Astrocyte (in vitro differentiated cells and primary cell): Measurements from ENCODE around the gene RPLP2. TPM values are rescaled to one million over a fixed set of nuclear protein-coding genes. Genes with fewer than 3 reads are reported as not detected.

Experiments
- DNase-seq: peaks from one replicate; pipeline ENCODE4 v3.0.0-alpha.2; 2010; ENCODE audit warnings: low read depth
- FAIRE-seq: peaks from 2 replicates; lab custom pipeline; 2011; peaks lifted over from hg19 to GRCh38; lab: Jason Lieb, UNC
- H2AFZ ChIP-seq: 2 replicates; pipeline ENCODE4 v1.6.0; 2012; ENCODE audit warnings: low read depth, low read length, inconsistent platforms
- H3K27ac ChIP-seq: 2 replicates; pipeline ENCODE4 v1.5.1; 2011; ENCODE audit warnings: low read depth, low read length, inconsistent platforms
- H3K27me3 ChIP-seq: 2 replicates; pipeline ENCODE4 v1.6.0; 2011; ENCODE audit warnings: low read length, inconsistent platforms; ENCODE audit not compliant: insufficient read depth
- H3K36me3 ChIP-seq: 2 replicates; pipeline ENCODE4 v1.5.1; 2011; ENCODE audit warnings: low read length, inconsistent platforms; ENCODE audit not compliant: insufficient read depth
- H3K4me1 ChIP-seq: 2 replicates; pipeline ENCODE4 v1.5.1; 2011; ENCODE audit warnings: low read length, inconsistent platforms; ENCODE audit not compliant: insufficient read depth
- H3K4me2 ChIP-seq: 2 replicates; pipeline ENCODE4 v1.6.0; 2012; ENCODE audit warnings: low read length, inconsistent platforms
- H3K4me3 ChIP-seq: 2 replicates; pipeline ENCODE4 v1.5.1; 2011; ENCODE audit warnings: low read depth, mild to moderate bottlenecking, low read length, inconsistent platforms; ENCODE audit not compliant: insufficient read depth
- H3K79me2 ChIP-seq: 2 replicates; pipeline ENCODE4 v1.6.0; 2012; ENCODE audit warnings: mild to moderate bottlenecking, low read length, inconsistent platforms; ENCODE audit not compliant: insufficient read depth
- H3K9ac ChIP-seq: 2 replicates; pipeline ENCODE4 v1.6.0; 2012; ENCODE audit warnings: mild to moderate bottlenecking, low read length, inconsistent platforms
- H3K9me3 ChIP-seq: 2 replicates; pipeline ENCODE4 v1.5.1; 2012; ENCODE audit warnings: low read depth, mild to moderate bottlenecking, low read length, inconsistent platforms; ENCODE audit not compliant: insufficient read depth
- H4K20me1 ChIP-seq: 2 replicates; pipeline ENCODE4 v1.6.0; 2012; ENCODE audit warnings: low read length, inconsistent platforms; ENCODE audit not compliant: insufficient read depth
- H3K27ac Mint-ChIP-seq: one replicate; pipeline ENCODE4 v1.8.0; 2021; ENCODE audit warnings: mild to moderate bottlenecking, mixed read lengths; ENCODE audit not compliant: unreplicated experiment
- H3K27me3 Mint-ChIP-seq: one replicate; pipeline ENCODE4 v1.8.0; 2021; ENCODE audit warnings: low read depth, mixed read lengths; ENCODE audit not compliant: unreplicated experiment
- H3K36me3 Mint-ChIP-seq: one replicate; pipeline ENCODE4 v1.8.0; 2021; ENCODE audit warnings: low read depth, mixed read lengths; ENCODE audit not compliant: unreplicated experiment
- H3K4me1 Mint-ChIP-seq: one replicate; pipeline ENCODE4 v1.8.0; 2021; ENCODE audit warnings: low read depth, mixed read lengths; ENCODE audit not compliant: unreplicated experiment
- H3K4me3 Mint-ChIP-seq: one replicate; pipeline ENCODE4 v1.8.0; 2021; ENCODE audit warnings: mild to moderate bottlenecking, moderate library complexity, mixed read lengths; ENCODE audit not compliant: unreplicated experiment
- H3K9me3 Mint-ChIP-seq: one replicate; pipeline ENCODE4 v1.8.0; 2021; ENCODE audit warnings: mild to moderate bottlenecking, mixed read lengths; ENCODE audit not compliant: unreplicated experiment
- CTCF ChIP-seq: IDR thresholded peaks from 2 replicates; pipeline ENCODE4 v1.5.1; 2011; ENCODE audit warnings: low read depth, mild to moderate bottlenecking, inconsistent platforms, low read length, moderate library complexity; ENCODE audit not compliant: insufficient read depth
- EZH2 ChIP-seq: IDR thresholded peaks from 2 replicates; pipeline ENCODE4 v1.6.1; 2012; ENCODE audit warnings: mild to moderate bottlenecking, low read length, inconsistent platforms; ENCODE audit not compliant: insufficient read depth
- total RNA-seq: library from RNA; stranded (reverse); gene quantifications from 2 replicates; pipeline ENCODE4 v1.2.1, GENCODE V29; 2021

RPLP2 gene
- total RNA-seq, 1 donor from 2014 or later: 1,666 TPM

- Mint-ChIP-seq H3K4me3 (no peak overlapping the region), H3K36me3 (no peaks in the 10 kb centered on the region), H3K4me1 (peaks cover 3% of the 10 kb centered on the region), H3K9me3 (no peaks in the 10 kb centered on the region), H3K27ac (no peak overlapping the region), H3K27me3 (no peaks in the 10 kb centered on the region)
- H3K4me2 ChIP-seq: peak overlapping the region; percentile 64
- H3K9me3 ChIP-seq: no peaks in the 10 kb centered on the region
- no peak overlapping the region for H3K27ac ChIP-seq
- H3K4me1 ChIP-seq: peaks cover 17% of the 10 kb centered on the region
- H2AFZ ChIP-seq: no peak overlapping the region
- peaks cover 57% of the 10 kb centered on the region for H4K20me1 ChIP-seq
- no peaks in the 10 kb centered on the region for H3K36me3 ChIP-seq
- H3K9ac ChIP-seq: no peak overlapping the region
- H3K79me2 ChIP-seq: no peaks in the 10 kb centered on the region
- no peak for FAIRE-seq
- TF ChIP-seq CTCF (no peak), EZH2 (no peak)
- no peak overlapping the region for H3K4me3 ChIP-seq
- no peaks in the 10 kb centered on the region for H3K27me3 ChIP-seq
- peak; percentile 62 for DNase-seq
Observed at GRCh38 chr11:859394-860131, 49.8 kb downstream of the RPLP2 start.

- no peak overlapping the region for H3K27ac Mint-ChIP-seq
- H3K27me3 Mint-ChIP-seq: no peaks in the 10 kb centered on the region
- no peak overlapping the region for H2AFZ ChIP-seq
- peaks cover 3% of the 10 kb centered on the region for H3K4me1 Mint-ChIP-seq
- no peak overlapping the region for H3K4me3 Mint-ChIP-seq
- TF ChIP-seq CTCF (no peak), EZH2 (no peak)
- H3K27me3 ChIP-seq: no peaks in the 10 kb centered on the region
- H3K27ac ChIP-seq: no peak overlapping the region
- no peaks in the 10 kb centered on the region for H3K36me3 ChIP-seq
- no peaks in the 10 kb centered on the region for H3K79me2 ChIP-seq
- H3K9ac ChIP-seq: no peak overlapping the region
- H3K4me1 ChIP-seq: peaks cover 17% of the 10 kb centered on the region
- H3K36me3 Mint-ChIP-seq: no peaks in the 10 kb centered on the region
- no peak overlapping the region for H3K4me3 ChIP-seq
- no peaks in the 10 kb centered on the region for H3K9me3 Mint-ChIP-seq
- peaks cover 48% of the 10 kb centered on the region for H4K20me1 ChIP-seq
- FAIRE-seq (no peak), DNase-seq (no peak)
- no peaks in the 10 kb centered on the region for H3K9me3 ChIP-seq
- peak overlapping the region; percentile 64 for H3K4me2 ChIP-seq
Observed at GRCh38 chr11:860234-861104, 50.7 kb downstream of the RPLP2 start.
